Karpas-422 (cell line): ENCODE measurements around the gene PF4V1. TPM values are rescaled to one million over a fixed set of nuclear protein-coding genes. Genes with fewer than 3 reads are reported as not detected.

ENCODE experiments used
- DNase-seq: peaks from one replicate; pipeline ENCODE4 v3.0.0-alpha.2; 2015
- H2AFZ ChIP-seq: fragments of 200-600 bp; sonication (generic); 2 replicates; pipeline ENCODE4 v1.6.1; 2014; ENCODE audit warnings: antibody characterized with exemption, low read length, mixed read lengths
- H3K27ac ChIP-seq: fragments of 200-600 bp; sonication (generic); 2 replicates; pipeline ENCODE4 v1.5.1; 2014; ENCODE audit warnings: mild to moderate bottlenecking, low read length, moderate library complexity
- H3K27me3 ChIP-seq: fragments of 200-600 bp; sonication (generic); 2 replicates; pipeline ENCODE4 v1.6.1; 2014; ENCODE audit warnings: low read length, mixed read lengths
- H3K36me3 ChIP-seq: fragments of 200-600 bp; sonication (generic); 2 replicates; pipeline ENCODE4 v1.6.1; 2014; ENCODE audit warnings: low read length, mixed read lengths; ENCODE audit not compliant: insufficient read depth
- H3K4me1 ChIP-seq: fragments of 200-600 bp; sonication (generic); 2 replicates; pipeline ENCODE4 v1.6.1; 2014; ENCODE audit warnings: mild to moderate bottlenecking, low read length, mixed read lengths
- H3K4me2 ChIP-seq: fragments of 200-600 bp; sonication (generic); 2 replicates; pipeline ENCODE4 v1.6.1; 2014; ENCODE audit warnings: low read length, low read depth, mild to moderate bottlenecking; ENCODE audit not compliant: poor library complexity, severe bottlenecking
- H3K4me3 ChIP-seq: fragments of 200-600 bp; sonication (generic); 2 replicates; pipeline ENCODE4 v1.5.1; 2014; ENCODE audit warnings: mild to moderate bottlenecking, antibody characterized with exemption, low read length, mixed read lengths
- H3K79me2 ChIP-seq: fragments of 200-600 bp; sonication (generic); 2 replicates; pipeline ENCODE4 v1.6.1; 2014; ENCODE audit warnings: mild to moderate bottlenecking, low read length, mixed read lengths
- H3K9ac ChIP-seq: fragments of 200-600 bp; sonication (generic); 2 replicates; pipeline ENCODE4 v1.6.0; 2014; ENCODE audit warnings: low read length
- H3K9me2 ChIP-seq: fragments of 200-600 bp; sonication (generic), shearing (Covaris generic); replicated peaks from 2 replicates; pipeline ENCODE4 v1.6.0; 2014; ENCODE audit warnings: mild to moderate bottlenecking, low read length, moderate library complexity; ENCODE audit not compliant: insufficient read depth
- H3K9me3 ChIP-seq: fragments of 300-700, 200-600 bp; sonication (generic); 2 replicates; pipeline ENCODE4 v1.6.1; 2014; ENCODE audit warnings: low read length, mixed read lengths
- H4K20me1 ChIP-seq: fragments of 200-600 bp; sonication (generic); 2 replicates; pipeline ENCODE4 v1.6.1; 2014; ENCODE audit warnings: mild to moderate bottlenecking, antibody characterized with exemption, low read length, low read depth; ENCODE audit not compliant: insufficient read depth
- total RNA-seq: library from RNA; depleted of rRNA; stranded (reverse); fragments of >200 nt; shearing (Covaris generic); gene quantifications from 2 replicates; pipeline ENCODE4 v1.2.3, GENCODE V29; 2014; ENCODE audit warnings: low replicate concordance

The PF4V1 gene
- total RNA-seq, 1 experiment from 2014 or later, result not detected

GRCh38 chr4:73839715-73840114 lies 13.4 kb upstream of the PF4V1 start:
- Histone ChIP-seq H3K9me2 (no peaks in the 10 kb centered on the region), H3K27me3 (no peaks in the 10 kb centered on the region), H3K36me3 (no peaks in the 10 kb centered on the region), H3K4me3 (no peak overlapping the region), H3K9ac (no peak overlapping the region), H3K9me3 (no peaks in the 10 kb centered on the region), H3K79me2 (no peaks in the 10 kb centered on the region), H3K4me1 (no peaks in the 10 kb centered on the region), H2AFZ (no peak overlapping the region), H3K27ac (no peak overlapping the region), H3K4me2 (no peak overlapping the region), H4K20me1 (no peaks in the 10 kb centered on the region)
- no peak for DNase-seq

- DNase-seq, result no peak
- Histone ChIP-seq H2AFZ (no peak overlapping the region), H3K9ac (no peak overlapping the region), H3K79me2 (no peaks in the 10 kb centered on the region), H4K20me1 (no peaks in the 10 kb centered on the region), H3K27ac (no peak overlapping the region), H3K9me3 (no peaks in the 10 kb centered on the region), H3K27me3 (no peaks in the 10 kb centered on the region), H3K36me3 (no peaks in the 10 kb centered on the region), H3K4me3 (no peak overlapping the region), H3K4me2 (no peak overlapping the region), H3K4me1 (no peaks in the 10 kb centered on the region), H3K9me2 (no peaks in the 10 kb centered on the region)
Observed at GRCh38 chr4:73841243-73841925, 11.7 kb upstream of the PF4V1 start.

- no peaks in the 10 kb centered on the region for H3K79me2 ChIP-seq
- no peaks in the 10 kb centered on the region for H3K9me3 ChIP-seq
- no peaks in the 10 kb centered on the region for H3K9me2 ChIP-seq
- H3K27me3 ChIP-seq, result no peaks in the 10 kb centered on the region
- H3K9ac ChIP-seq, result no peak overlapping the region
- H2AFZ ChIP-seq, result no peak overlapping the region
- no peak overlapping the region for H3K27ac ChIP-seq
- no peak overlapping the region for H3K4me3 ChIP-seq
- H3K4me2 ChIP-seq, result no peak overlapping the region
- no peak for DNase-seq
- no peaks in the 10 kb centered on the region for H4K20me1 ChIP-seq
- no peaks in the 10 kb centered on the region for H3K4me1 ChIP-seq
- H3K36me3 ChIP-seq, result no peaks in the 10 kb centered on the region
Observed at GRCh38 chr4:73842696-73843095, 10.4 kb upstream of the PF4V1 start.

- H3K27me3 ChIP-seq, result no peaks in the 10 kb centered on the region
- H3K4me2 ChIP-seq, result no peak overlapping the region
- no peak overlapping the region for H2AFZ ChIP-seq
- no peaks in the 10 kb centered on the region for H4K20me1 ChIP-seq
- no peaks in the 10 kb centered on the region for H3K79me2 ChIP-seq
- H3K9me2 ChIP-seq, result no peaks in the 10 kb centered on the region
- H3K36me3 ChIP-seq, result no peaks in the 10 kb centered on the region
- no peaks in the 10 kb centered on the region for H3K9me3 ChIP-seq
- no peak overlapping the region for H3K9ac ChIP-seq
- H3K4me3 ChIP-seq, result no peak overlapping the region
- no peak for DNase-seq
- H3K4me1 ChIP-seq, result no peaks in the 10 kb centered on the region
- no peak overlapping the region for H3K27ac ChIP-seq
Observed at GRCh38 chr4:73843369-73843768, 9.7 kb upstream of the PF4V1 start.

- H3K9ac ChIP-seq, result no peak overlapping the region
- no peak overlapping the region for H3K27ac ChIP-seq
- no peaks in the 10 kb centered on the region for H3K9me2 ChIP-seq
- no peaks in the 10 kb centered on the region for H3K36me3 ChIP-seq
- H2AFZ ChIP-seq, result no peak overlapping the region
- H3K4me1 ChIP-seq, result no peaks in the 10 kb centered on the region
- no peak overlapping the region for H3K4me2 ChIP-seq
- H3K4me3 ChIP-seq, result no peak overlapping the region
- no peaks in the 10 kb centered on the region for H4K20me1 ChIP-seq
- H3K27me3 ChIP-seq, result no peaks in the 10 kb centered on the region
- no peaks in the 10 kb centered on the region for H3K9me3 ChIP-seq
- no peaks in the 10 kb centered on the region for H3K79me2 ChIP-seq
- DNase-seq, result no peak
Observed at GRCh38 chr4:73844345-73844744, 8.8 kb upstream of the PF4V1 start.

- H3K4me2 ChIP-seq, result no peak overlapping the region
Observed at GRCh38 chr4:73844806-73845205, 8.3 kb upstream of the PF4V1 start.

GRCh38 chr4:73847526-73848182 lies 5.4 kb upstream of the PF4V1 start:
- no peaks in the 10 kb centered on the region for H3K9me2 ChIP-seq
- H3K36me3 ChIP-seq, result no peaks in the 10 kb centered on the region
- H3K27ac ChIP-seq, result no peak overlapping the region
- DNase-seq, result no peak
- H3K27me3 ChIP-seq, result no peaks in the 10 kb centered on the region
- H4K20me1 ChIP-seq, result no peaks in the 10 kb centered on the region
- no peak overlapping the region for H2AFZ ChIP-seq
- H3K9ac ChIP-seq, result no peak overlapping the region
- H3K9me3 ChIP-seq, result no peaks in the 10 kb centered on the region
- H3K79me2 ChIP-seq, result no peaks in the 10 kb centered on the region
- H3K4me1 ChIP-seq, result no peaks in the 10 kb centered on the region
- H3K4me3 ChIP-seq, result no peak overlapping the region
- no peak overlapping the region for H3K4me2 ChIP-seq

More at GRCh38 chr4:73844806-73845205, 8.3 kb upstream of the PF4V1 start:
- no peak overlapping the region for H2AFZ ChIP-seq
- no peaks in the 10 kb centered on the region for H3K27me3 ChIP-seq
- no peaks in the 10 kb centered on the region for H3K36me3 ChIP-seq
- H3K79me2 ChIP-seq, result no peaks in the 10 kb centered on the region
- no peaks in the 10 kb centered on the region for H3K9me3 ChIP-seq
- H3K27ac ChIP-seq, result no peak overlapping the region
- no peak for DNase-seq
- no peak overlapping the region for H3K4me3 ChIP-seq
- no peak overlapping the region for H3K9ac ChIP-seq
- no peaks in the 10 kb centered on the region for H3K9me2 ChIP-seq
- no peaks in the 10 kb centered on the region for H4K20me1 ChIP-seq
- H3K4me1 ChIP-seq, result no peaks in the 10 kb centered on the region

GRCh38 chr4:73848183-73848777 lies 4.8 kb upstream of the PF4V1 start:
- H3K4me1 ChIP-seq, result no peaks in the 10 kb centered on the region
- no peaks in the 10 kb centered on the region for H3K79me2 ChIP-seq
- H2AFZ ChIP-seq, result no peak overlapping the region
- H3K36me3 ChIP-seq, result no peaks in the 10 kb centered on the region
- no peaks in the 10 kb centered on the region for H3K9me2 ChIP-seq
- DNase-seq, result no peak
- no peak overlapping the region for H3K4me3 ChIP-seq
- no peak overlapping the region for H3K4me2 ChIP-seq
- H4K20me1 ChIP-seq, result no peaks in the 10 kb centered on the region
- H3K27ac ChIP-seq, result no peak overlapping the region
- no peaks in the 10 kb centered on the region for H3K9me3 ChIP-seq
- H3K27me3 ChIP-seq, result no peaks in the 10 kb centered on the region
- H3K9ac ChIP-seq, result no peak overlapping the region
